GM19468 (cell line): ENCODE data around the gene LPGAT1.
"Not testable (repeated sequence)": the region's sequence is repeated elsewhere in the genome, so short reads cannot be mapped to it uniquely, and the experiment has no call there.

ENCODE experiments used
- ATAC-seq: cut with Tn5 transposase; IDR thresholded peaks from one replicate; pipeline ENCODE4 v1.9.1; 2021; ENCODE audit warnings: mild to moderate bottlenecking, moderate library complexity, moderate number of reproducible peaks; ENCODE audit not compliant: unreplicated experiment; ENCODE audit errors: extremely low read depth

Gene LPGAT1

GRCh38 chr1:211710566-211711314 is 119.8 kb downstream of the LPGAT1 start:
- no peak for ATAC-seq

GRCh38 chr1:211708926-211709325 is 121.6 kb downstream of the LPGAT1 start:
- ATAC-seq = no peak

DNA sequence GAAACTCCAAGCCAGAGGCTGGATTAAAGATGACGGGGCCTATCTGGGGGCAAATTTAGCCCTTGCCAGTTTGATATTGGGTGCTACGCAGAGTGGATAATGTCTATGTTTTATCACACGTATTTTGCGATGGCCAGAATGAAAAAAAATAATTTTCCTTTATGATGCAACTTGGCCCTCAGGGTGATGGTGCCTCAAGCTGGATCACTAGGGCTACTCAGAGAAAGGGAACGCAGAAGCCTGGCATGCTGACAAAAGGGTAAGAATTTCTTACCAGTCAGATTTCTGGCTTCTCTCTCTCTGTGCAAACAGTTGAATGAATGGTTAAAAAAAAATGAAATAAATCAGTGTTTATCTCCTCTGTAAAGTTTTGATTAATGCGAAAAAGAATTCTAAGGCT is 122.6 kb downstream of the LPGAT1 start:
- ATAC-seq = no peak

- ATAC-seq = no peak
These were observed 125.0 kb downstream of the LPGAT1 start for GRCh38 chr1:211705467-211706091.

DNA sequence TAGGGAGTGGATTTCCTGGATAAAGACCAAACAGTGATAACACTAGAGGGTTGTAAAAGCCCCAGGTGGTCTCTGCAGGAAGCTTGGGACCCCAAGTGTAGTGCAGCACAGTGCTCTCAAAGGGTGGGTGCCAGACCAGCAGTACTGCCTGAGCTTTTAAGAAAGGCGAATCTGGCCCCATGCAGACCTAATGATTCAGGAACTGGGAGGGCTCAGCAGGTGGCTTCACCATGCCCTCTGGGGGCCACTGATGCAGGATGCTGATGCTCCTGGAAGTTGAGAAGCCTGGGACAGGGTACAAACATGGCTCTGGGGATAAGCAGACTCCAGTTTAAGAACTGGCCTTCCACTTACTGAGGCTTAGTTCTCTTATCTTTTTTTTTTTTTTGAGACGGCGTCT is 126.0 kb downstream of the LPGAT1 start:
- ATAC-seq = no peak

GRCh38 chr1:211703812-211704537 is 126.6 kb downstream of the LPGAT1 start:
- no peak for ATAC-seq

- ATAC-seq = no peak
These were observed 128.8 kb downstream of the LPGAT1 start for GRCh38 chr1:211701733-211702132.

GRCh38 chr1:211699059-211699458 is 131.5 kb downstream of the LPGAT1 start:
- ATAC-seq = no peak

- ATAC-seq = peak; percentile 18
These were observed 132.2 kb downstream of the LPGAT1 start for GRCh38 chr1:211698161-211699026.

DNA sequence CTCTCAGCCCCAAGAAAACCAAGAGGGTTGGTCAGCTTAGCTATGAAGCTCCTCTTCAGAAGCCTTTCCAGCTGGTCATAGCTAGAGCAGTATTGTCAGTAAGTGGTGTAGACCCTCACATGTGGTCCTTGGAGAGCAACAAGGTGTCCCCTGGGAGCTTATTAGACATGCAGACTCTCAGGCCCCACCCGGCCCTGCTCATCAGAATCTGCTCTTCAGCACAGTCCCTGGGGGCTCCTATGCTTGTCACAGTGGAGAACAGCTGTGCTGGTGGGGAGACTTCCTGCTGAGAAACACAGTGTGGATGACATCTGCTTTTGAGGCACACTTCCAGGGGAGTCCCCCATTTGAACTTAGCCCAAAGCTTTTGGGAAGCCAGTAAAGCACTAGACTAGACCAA is 133.2 kb downstream of the LPGAT1 start:
- ATAC-seq = peak; percentile 62

GRCh38 chr1:211695135-211695816 is 135.3 kb downstream of the LPGAT1 start:
- ATAC-seq = peak; percentile 29

DNA sequence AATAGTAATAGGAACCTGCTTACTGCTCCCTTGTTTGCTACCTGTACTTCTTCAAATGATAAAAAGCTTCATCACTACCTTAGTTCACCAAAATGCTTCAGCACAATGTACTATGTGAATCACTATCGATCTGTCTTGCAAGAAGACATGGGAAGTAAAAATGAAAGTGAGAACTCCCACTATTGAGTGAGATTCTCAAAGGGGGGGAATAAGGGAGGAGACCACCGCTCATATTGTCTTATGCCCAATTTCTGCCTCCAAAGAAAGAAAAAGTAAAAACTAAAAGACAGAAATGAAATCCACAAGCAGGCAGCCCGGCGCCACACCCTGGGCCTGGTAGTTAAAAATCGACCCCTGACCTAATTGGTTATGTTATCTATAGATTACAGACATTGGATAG is 136.7 kb downstream of the LPGAT1 start:
- not testable (repeated sequence) for ATAC-seq
